ENCODE data around the gene ITGA2.

The ITGA2 gene

DNA sequence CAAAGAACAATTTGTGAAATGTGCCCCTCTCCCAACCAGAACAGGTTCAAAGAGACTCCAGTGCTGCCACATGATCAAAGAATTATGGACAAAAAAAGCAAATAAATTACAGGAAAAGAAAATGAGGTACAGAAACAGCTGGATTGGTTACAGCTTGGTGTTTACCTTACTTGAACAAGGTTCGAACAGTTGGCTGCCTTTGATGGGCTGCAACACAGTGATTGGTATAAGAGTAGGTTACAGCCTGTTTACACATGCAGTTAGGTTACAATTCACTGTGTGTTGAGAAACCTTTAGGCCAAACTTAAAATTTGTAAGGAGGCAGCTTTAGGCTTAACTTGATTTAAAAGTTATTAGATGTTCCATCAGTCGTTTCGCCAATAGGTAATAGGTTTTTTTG, 123.8 kb downstream of the ITGA2 start:
- Histone ChIP-seq H3K36me3 (ENCODE audit: insufficient read depth, low read length) (no peaks in the 10 kb centered on the region), H3K27ac (no peak overlapping the region), H3K9ac (ENCODE audit: insufficient read length) (no peak overlapping the region), H3K4me3 (no peak overlapping the region), H3K9me3 (ENCODE audit: low read depth, low read length) (no peaks in the 10 kb centered on the region)
- DNase-seq (ENCODE audit: low read depth, low spot score): no peak
- TF ChIP-seq EZH2 (IDR thresholded peaks at IDR 0.05) (no peak), POLR2AphosphoS5 (IDR thresholded peaks at IDR 0.05; ENCODE audit: borderline replicate concordance, low read depth, low read length) (no peak), FOXP2 (optimal IDR thresholded peaks at IDR 0.05; ENCODE audit: control extremely low read depth, extremely low read length, insufficient read depth) (no peak)

DNA sequence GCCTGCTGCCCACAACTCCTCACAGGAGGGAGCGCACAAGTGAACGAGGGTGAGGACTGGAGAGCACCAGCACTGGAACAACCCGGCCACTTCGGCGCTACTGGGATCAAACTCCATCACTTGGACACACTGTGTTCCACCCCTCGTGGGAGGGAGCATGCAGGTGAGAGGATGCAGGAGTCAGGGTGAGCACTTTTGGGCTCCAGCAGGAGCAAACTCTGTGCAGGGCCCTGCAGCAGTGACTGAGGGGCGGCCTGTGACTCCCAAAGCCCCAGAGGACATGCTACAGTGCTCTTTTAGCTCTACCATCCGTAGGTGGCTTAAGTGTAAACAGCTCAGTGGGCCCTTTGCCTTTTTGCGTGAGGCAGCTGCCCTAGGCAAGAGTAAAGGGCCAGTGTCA, 124.8 kb downstream of the ITGA2 start:
- no peaks in the 10 kb centered on the region for H3K36me3 ChIP-seq (ENCODE audit: insufficient read depth, low read length)
- no peak overlapping the region for H3K4me3 ChIP-seq
- no peaks in the 10 kb centered on the region for H3K9me3 ChIP-seq (ENCODE audit: low read depth, low read length)
- H3K9ac ChIP-seq (ENCODE audit: insufficient read length): no peak overlapping the region
- TF ChIP-seq EZH2 (IDR thresholded peaks at IDR 0.05) (no peak), POLR2AphosphoS5 (IDR thresholded peaks at IDR 0.05; ENCODE audit: borderline replicate concordance, low read depth, low read length) (no peak), FOXP2 (optimal IDR thresholded peaks at IDR 0.05; ENCODE audit: control extremely low read depth, extremely low read length, insufficient read depth) (no peak)
- no peak overlapping the region for H3K27ac ChIP-seq
- DNase-seq (ENCODE audit: low read depth, low spot score): no peak

DNA sequence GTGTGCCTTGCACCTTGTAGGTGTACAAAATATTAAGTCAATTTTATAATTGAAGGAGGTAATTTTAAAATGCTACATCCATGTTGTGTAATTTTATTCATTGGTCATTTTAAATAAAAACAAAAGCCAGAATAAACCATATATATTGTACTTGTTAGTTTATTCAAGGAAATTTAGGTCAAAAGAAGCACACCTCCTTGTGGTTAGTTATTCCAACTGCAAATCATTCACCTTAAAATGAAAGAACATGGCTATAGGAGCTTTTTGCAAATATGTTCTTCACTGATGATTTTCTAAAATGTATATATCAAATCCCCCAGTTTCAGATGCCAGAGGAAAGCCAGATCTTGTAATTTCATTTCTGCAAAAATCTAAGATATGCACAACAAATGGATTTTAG, 125.8 kb downstream of the ITGA2 start:
- no peak for DNase-seq (ENCODE audit: low read depth, low spot score)
- TF ChIP-seq EZH2 (IDR thresholded peaks at IDR 0.05): no peak
- TF ChIP-seq POLR2AphosphoS5 (IDR thresholded peaks at IDR 0.05; ENCODE audit: borderline replicate concordance, low read depth, low read length): no peak
- TF ChIP-seq FOXP2 (optimal IDR thresholded peaks at IDR 0.05; ENCODE audit: control extremely low read depth, extremely low read length, insufficient read depth): no peak

DNA sequence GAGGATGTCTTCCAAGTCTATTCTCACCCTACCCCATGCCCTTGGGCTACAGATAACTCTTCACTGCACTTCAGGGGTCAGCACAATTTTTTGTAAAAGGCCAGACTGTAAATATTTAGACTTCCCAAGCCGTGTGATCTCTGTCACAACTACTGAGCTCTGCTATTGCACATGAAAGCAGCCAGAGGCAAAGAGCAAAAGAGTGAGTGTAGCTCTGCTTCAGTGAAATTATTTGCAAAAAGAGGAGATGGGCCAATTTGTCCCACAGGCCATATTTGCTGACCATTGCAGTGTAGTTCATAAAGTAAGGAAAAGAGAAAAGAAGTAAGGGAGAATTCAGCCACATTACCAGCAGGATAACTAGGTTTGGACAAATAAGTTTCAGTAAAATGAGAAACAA, 127.4 kb downstream of the ITGA2 start:
- H3K36me3 ChIP-seq (ENCODE audit: insufficient read depth, low read length): no peaks in the 10 kb centered on the region
- DNase-seq (ENCODE audit: low read depth, low spot score): no peak
- H3K4me3 ChIP-seq: no peak overlapping the region
- H3K9ac ChIP-seq (ENCODE audit: insufficient read length): no peak overlapping the region
- TF ChIP-seq POLR2AphosphoS5 (IDR thresholded peaks at IDR 0.05; ENCODE audit: borderline replicate concordance, low read depth, low read length) (no peak), FOXP2 (optimal IDR thresholded peaks at IDR 0.05; ENCODE audit: control extremely low read depth, extremely low read length, insufficient read depth) (no peak), EZH2 (IDR thresholded peaks at IDR 0.05) (no peak)
- H3K9me3 ChIP-seq (ENCODE audit: low read depth, low read length): no peaks in the 10 kb centered on the region
- H3K27ac ChIP-seq: no peak overlapping the region

More for the DNA sequence above, 125.8 kb downstream of the ITGA2 start:
- no peaks in the 10 kb centered on the region for H3K9me3 ChIP-seq (ENCODE audit: low read depth, low read length)
- H3K27ac ChIP-seq: no peak overlapping the region
- no peaks in the 10 kb centered on the region for H3K36me3 ChIP-seq (ENCODE audit: insufficient read depth, low read length)
- no peak overlapping the region for H3K4me3 ChIP-seq
- H3K9ac ChIP-seq (ENCODE audit: insufficient read length): no peak overlapping the region

DNA sequence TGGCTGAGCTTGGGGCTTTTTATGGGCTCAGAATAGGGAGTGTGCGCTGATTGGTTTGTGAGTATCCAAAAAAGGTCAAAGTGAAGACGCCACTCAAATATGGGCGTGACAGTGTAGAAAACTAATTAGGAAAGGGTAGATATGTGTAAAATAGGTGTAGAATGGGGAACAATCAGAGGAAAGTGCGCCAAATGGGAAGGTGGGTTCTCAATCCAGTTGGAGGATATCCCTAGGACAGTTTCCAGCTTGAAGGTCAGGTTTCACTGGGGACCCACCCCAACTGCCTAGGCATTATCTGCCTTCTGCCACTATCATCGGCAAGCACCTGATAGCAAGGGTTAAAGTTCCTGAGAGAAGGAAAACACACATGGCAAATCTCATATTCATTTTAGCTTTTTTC, 129.7 kb downstream of the ITGA2 start:
- DNase-seq (ENCODE audit: low read depth, low spot score): no peak
- Histone ChIP-seq H3K27ac (no peak overlapping the region), H3K4me3 (no peak overlapping the region), H3K36me3 (ENCODE audit: insufficient read depth, low read length) (no peaks in the 10 kb centered on the region), H3K9me3 (ENCODE audit: low read depth, low read length) (no peaks in the 10 kb centered on the region), H3K9ac (ENCODE audit: insufficient read length) (no peak overlapping the region)
- TF ChIP-seq FOXP2 (optimal IDR thresholded peaks at IDR 0.05; ENCODE audit: control extremely low read depth, extremely low read length, insufficient read depth): no peak
- no peak for TF ChIP-seq POLR2AphosphoS5 (IDR thresholded peaks at IDR 0.05; ENCODE audit: borderline replicate concordance, low read depth, low read length)
- TF ChIP-seq EZH2 (IDR thresholded peaks at IDR 0.05): no peak

DNA sequence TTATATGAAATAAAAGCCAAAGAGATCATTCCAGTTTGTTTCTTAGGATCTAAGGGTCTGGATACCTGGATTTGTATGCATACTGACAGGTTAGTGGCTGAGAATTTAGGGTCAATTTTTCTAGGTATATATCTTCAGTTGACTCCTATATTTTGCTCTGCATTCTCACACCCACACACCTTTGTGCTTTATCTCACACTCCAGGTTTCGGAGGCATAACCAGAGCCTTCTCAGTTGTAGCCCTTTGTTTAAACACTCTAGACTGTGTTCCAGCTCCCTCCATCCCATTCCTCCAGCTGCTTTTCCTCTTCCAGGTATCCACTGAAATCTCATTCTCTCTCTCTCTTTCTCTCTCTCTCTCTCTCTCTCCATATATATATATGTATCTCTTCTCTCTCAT, 131.0 kb downstream of the ITGA2 start:
- DNase-seq (ENCODE audit: low read depth, low spot score): no peak
- no peak overlapping the region for H3K9ac ChIP-seq (ENCODE audit: insufficient read length)
- H3K4me3 ChIP-seq: no peak overlapping the region
- H3K27ac ChIP-seq: no peak overlapping the region
- TF ChIP-seq POLR2AphosphoS5 (IDR thresholded peaks at IDR 0.05; ENCODE audit: borderline replicate concordance, low read depth, low read length) (no peak), EZH2 (IDR thresholded peaks at IDR 0.05) (no peak), FOXP2 (optimal IDR thresholded peaks at IDR 0.05; ENCODE audit: control extremely low read depth, extremely low read length, insufficient read depth) (no peak)
- no peaks in the 10 kb centered on the region for H3K36me3 ChIP-seq (ENCODE audit: insufficient read depth, low read length)
- no peaks in the 10 kb centered on the region for H3K9me3 ChIP-seq (ENCODE audit: low read depth, low read length)

DNA sequence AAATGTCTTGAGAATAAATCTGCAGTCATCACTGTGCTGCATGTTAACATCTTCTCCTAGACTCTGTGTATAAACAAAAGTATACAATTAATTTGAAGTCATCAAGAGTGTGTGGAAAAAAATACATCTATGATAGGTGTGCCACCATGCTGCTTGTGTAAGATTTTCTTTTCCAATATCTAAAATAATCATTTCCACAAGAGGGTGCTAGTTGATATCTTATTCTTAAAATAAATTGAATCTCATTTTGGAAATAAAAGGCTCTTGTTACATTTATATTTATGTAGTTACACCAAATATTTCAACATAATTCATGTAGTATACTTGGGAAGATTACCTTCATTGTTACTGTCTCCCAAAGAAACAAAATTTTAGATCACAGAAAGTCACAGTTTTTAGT, 134.6 kb downstream of the ITGA2 start:
- no peaks in the 10 kb centered on the region for H3K9me3 ChIP-seq (ENCODE audit: low read depth, low read length)
- H3K4me3 ChIP-seq: no peak overlapping the region
- no peaks in the 10 kb centered on the region for H3K36me3 ChIP-seq (ENCODE audit: insufficient read depth, low read length)
- no peak for DNase-seq (ENCODE audit: low read depth, low spot score)
- no peak overlapping the region for H3K27ac ChIP-seq
- TF ChIP-seq EZH2 (IDR thresholded peaks at IDR 0.05): no peak
- no peak for TF ChIP-seq FOXP2 (optimal IDR thresholded peaks at IDR 0.05; ENCODE audit: control extremely low read depth, extremely low read length, insufficient read depth)
- no peak for TF ChIP-seq POLR2AphosphoS5 (IDR thresholded peaks at IDR 0.05; ENCODE audit: borderline replicate concordance, low read depth, low read length)
- H3K9ac ChIP-seq (ENCODE audit: insufficient read length): no peak overlapping the region

DNA sequence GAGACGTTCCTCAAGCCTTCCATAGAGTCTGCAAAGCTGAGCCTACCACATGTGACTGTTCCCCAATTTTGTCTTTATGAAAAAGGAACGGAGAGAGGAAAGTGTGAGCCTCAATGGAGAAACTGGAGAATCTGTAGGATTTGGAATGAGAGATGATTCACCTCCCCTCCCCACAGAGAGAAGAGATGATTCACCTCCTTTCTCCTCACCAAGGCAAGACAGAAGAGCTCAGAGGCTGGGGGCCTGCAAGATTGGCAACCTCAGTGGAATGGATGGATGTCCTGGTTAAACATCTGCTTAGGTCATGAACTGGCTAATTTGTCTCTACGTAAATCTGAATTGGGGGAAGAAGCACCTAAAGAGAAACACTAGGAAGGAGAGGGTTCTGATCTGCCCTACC, 137.4 kb downstream of the ITGA2 start:
- Histone ChIP-seq H3K9me3 (ENCODE audit: low read depth, low read length) (no peaks in the 10 kb centered on the region), H3K9ac (ENCODE audit: insufficient read length) (no peak overlapping the region), H3K4me3 (no peak overlapping the region), H3K27ac (no peak overlapping the region), H3K36me3 (ENCODE audit: insufficient read depth, low read length) (no peaks in the 10 kb centered on the region)
- no peak for DNase-seq (ENCODE audit: low read depth, low spot score)
- TF ChIP-seq FOXP2 (optimal IDR thresholded peaks at IDR 0.05; ENCODE audit: control extremely low read depth, extremely low read length, insufficient read depth): no peak
- no peak for TF ChIP-seq EZH2 (IDR thresholded peaks at IDR 0.05)
- no peak for TF ChIP-seq POLR2AphosphoS5 (IDR thresholded peaks at IDR 0.05; ENCODE audit: borderline replicate concordance, low read depth, low read length)

DNA sequence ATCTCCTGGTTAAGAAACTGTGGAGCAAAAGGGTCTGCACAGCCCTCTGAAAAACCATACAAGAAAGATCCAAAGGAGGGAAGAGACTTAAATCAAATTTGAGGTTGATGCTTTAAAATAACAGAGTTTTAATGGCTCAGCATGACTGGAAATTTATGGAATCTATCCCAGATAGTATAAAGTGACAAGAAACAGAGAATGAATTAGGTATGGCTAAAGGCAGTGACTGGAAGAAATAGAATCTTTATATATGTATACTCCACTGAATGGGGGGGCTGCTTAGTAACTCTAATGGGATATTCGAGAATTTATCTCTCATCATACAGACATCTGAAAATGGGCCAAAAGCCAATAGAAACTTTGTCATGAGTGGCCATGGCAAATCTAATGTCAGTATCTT, 138.0 kb downstream of the ITGA2 start:
- no peak overlapping the region for H3K9ac ChIP-seq (ENCODE audit: insufficient read length)
- no peaks in the 10 kb centered on the region for H3K36me3 ChIP-seq (ENCODE audit: insufficient read depth, low read length)
- no peak for TF ChIP-seq POLR2AphosphoS5 (IDR thresholded peaks at IDR 0.05; ENCODE audit: borderline replicate concordance, low read depth, low read length)
- TF ChIP-seq FOXP2 (optimal IDR thresholded peaks at IDR 0.05; ENCODE audit: control extremely low read depth, extremely low read length, insufficient read depth): no peak
- no peak for TF ChIP-seq EZH2 (IDR thresholded peaks at IDR 0.05)
- H3K9me3 ChIP-seq (ENCODE audit: low read depth, low read length): no peaks in the 10 kb centered on the region
- no peak overlapping the region for H3K27ac ChIP-seq
- DNase-seq (ENCODE audit: low read depth, low spot score): no peak
- H3K4me3 ChIP-seq: no peak overlapping the region

Data from SK-N-MC (cell line).